ENCODE data around the gene CGB5. TPM values are rescaled to one million over a fixed set of nuclear protein-coding genes. Genes with fewer than 3 reads are reported as not detected.
"Not testable (repeated sequence)": the region's sequence is repeated elsewhere in the genome, so short reads cannot be mapped to it uniquely, and the experiment has no call there.

Gene CGB5
- total RNA-seq, 1 donor from 2014 or later: not detected

- intact Hi-C loops (cut with micrococcal nuclease): no loop called here
- TF ChIP-seq CTCF (IDR thresholded peaks at IDR 0.05): no peak
- ATAC-seq (ENCODE audit: low read depth) (no peak), DNase-seq (no peak)
- POLR2A ChIA-PET: no interaction called here
- Mint-ChIP-seq H3K4me3 (no peak overlapping the region), H3K36me3 (ENCODE audit: low read depth) (no peaks in the 10 kb centered on the region), H3K9me3 (no peaks in the 10 kb centered on the region), H3K27me3 (peaks cover 43% of the 10 kb centered on the region), H3K27ac (no peak overlapping the region), H3K4me1 (peaks cover 4% of the 10 kb centered on the region)
- CTCF ChIA-PET: no interaction called here
Measured at GRCh38 chr19:49067554-49067953, 23.9 kb downstream of the CGB5 start.

- no peak for ATAC-seq (ENCODE audit: low read depth)
- DNase-seq: no peak
- no peak overlapping the region for H3K27ac Mint-ChIP-seq
- H3K27me3 Mint-ChIP-seq: peaks cover 56% of the 10 kb centered on the region
- intact Hi-C loops (cut with micrococcal nuclease): no loop called here
- ChIA-PET CTCF (no interaction called here), POLR2A (no interaction called here)
- H3K9me3 Mint-ChIP-seq: no peaks in the 10 kb centered on the region
- peaks cover 14% of the 10 kb centered on the region for H3K4me1 Mint-ChIP-seq
- no peaks in the 10 kb centered on the region for H3K36me3 Mint-ChIP-seq (ENCODE audit: low read depth)
- H3K4me3 Mint-ChIP-seq: no peak overlapping the region
- no peak for TF ChIP-seq CTCF (IDR thresholded peaks at IDR 0.05)
Measured at GRCh38 chr19:49069026-49069425, 25.4 kb downstream of the CGB5 start.

- ChIA-PET POLR2A (no interaction called here), CTCF (interaction anchor here (1.3 to 1.6 kb wide), 2 partner anchors 71 to 128 kb away, joined by 3 to 4 read pairs; no protein-coding TSS in a partner anchor)
- Mint-ChIP-seq H3K36me3 (ENCODE audit: low read depth) (no peaks in the 10 kb centered on the region), H3K4me3 (no peak overlapping the region), H3K27me3 (peaks cover 64% of the 10 kb centered on the region), H3K4me1 (peaks cover 17% of the 10 kb centered on the region), H3K9me3 (no peaks in the 10 kb centered on the region), H3K27ac (no peak overlapping the region)
- TF ChIP-seq CTCF (IDR thresholded peaks at IDR 0.05): no peak
- intact Hi-C loops (cut with micrococcal nuclease): no loop called here
- DNase-seq (no peak), ATAC-seq (ENCODE audit: low read depth) (no peak)
Measured at GRCh38 chr19:49070416-49070815, 26.8 kb downstream of the CGB5 start.

- no peak for TF ChIP-seq CTCF (IDR thresholded peaks at IDR 0.05)
- ChIA-PET CTCF (no interaction called here), POLR2A (interaction anchor here (0.6 kb wide), 1 partner anchor 128 kb away, joined by 3 read pairs; no protein-coding TSS in a partner anchor)
- intact Hi-C loops (cut with micrococcal nuclease): no loop called here
- DNase-seq: no peak
- Mint-ChIP-seq H3K36me3 (ENCODE audit: low read depth) (no peaks in the 10 kb centered on the region), H3K4me1 (peaks cover 19% of the 10 kb centered on the region), H3K27ac (no peak overlapping the region), H3K9me3 (no peaks in the 10 kb centered on the region), H3K27me3 (peaks cover 59% of the 10 kb centered on the region), H3K4me3 (no peak overlapping the region)
- ATAC-seq (ENCODE audit: low read depth): peak; percentile 28
Measured at GRCh38 chr19:49071860-49072547, 28.4 kb downstream of the CGB5 start.

GRCh38 chr19:49073514-49074378, 30.1 kb downstream of the CGB5 start:
- Mint-ChIP-seq H3K27ac (no peak overlapping the region), H3K4me1 (peaks cover 19% of the 10 kb centered on the region), H3K4me3 (peak overlapping the region; percentile 2), H3K9me3 (no peaks in the 10 kb centered on the region), H3K36me3 (ENCODE audit: low read depth) (no peaks in the 10 kb centered on the region), H3K27me3 (peaks cover 50% of the 10 kb centered on the region)
- ATAC-seq (ENCODE audit: low read depth) (no peak), DNase-seq (no peak)
- ChIA-PET POLR2A (interaction anchor here (0.7 to 0.9 kb wide), 2 partner anchors 59 to 81 kb away, joined by 3 to 4 read pairs; partner anchors contain the start of gene GYS1), CTCF (interaction anchor here (2.1 kb wide), 1 partner anchor 286 kb away, joined by 7 read pairs; no protein-coding TSS in a partner anchor)
- intact Hi-C loops (cut with micrococcal nuclease): loop anchor here (2.0 kb wide), 1 partner anchor 75 kb away; no protein-coding TSS in a partner anchor
- no peak for TF ChIP-seq CTCF (IDR thresholded peaks at IDR 0.05)

- CTCF ChIA-PET: interaction anchor here (0.6 kb wide), 1 partner anchor 154 kb away, joined by 3 read pairs; no protein-coding TSS in a partner anchor
- Mint-ChIP-seq H3K4me1 (peaks cover 19% of the 10 kb centered on the region), H3K27me3 (peaks cover 40% of the 10 kb centered on the region)
- H3K27ac Mint-ChIP-seq; ATAC-seq (ENCODE audit: low read depth); DNase-seq; H3K36me3 Mint-ChIP-seq (ENCODE audit: low read depth); POLR2A ChIA-PET; H3K9me3 Mint-ChIP-seq; H3K4me3 Mint-ChIP-seq: not testable (repeated sequence)
- intact Hi-C loops (cut with micrococcal nuclease): loop anchor here (1.0 to 2.0 kb wide), 2 partner anchors 71 to 76 kb away; no protein-coding TSS in a partner anchor
Measured at GRCh38 chr19:49074869-49075268, 31.2 kb downstream of the CGB5 start.

Data from activated B cell treated with CpG ODN at 0.5 μM for 24 hours (primary cell).